ENCODE data around the gene ASAP2.

Gene ASAP2

DNA sequence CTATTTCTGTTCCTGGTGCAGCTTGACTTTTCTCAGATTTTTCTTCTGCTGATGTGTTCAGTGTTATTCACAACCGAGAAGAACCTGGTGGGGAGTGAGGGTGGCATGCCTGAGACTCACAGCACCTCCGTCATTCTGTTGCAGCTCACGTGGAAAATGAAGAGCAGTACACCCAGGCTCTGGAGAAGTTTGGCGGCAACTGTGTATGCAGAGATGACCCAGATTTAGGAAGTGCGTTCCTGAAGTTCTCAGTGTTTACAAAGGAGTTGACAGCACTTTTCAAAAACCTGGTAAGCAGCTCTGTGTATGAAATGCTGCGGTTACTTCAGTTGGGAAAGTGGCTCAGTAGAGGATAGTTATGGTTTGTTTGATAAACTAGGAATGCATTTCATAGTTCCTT, 90.5 kb downstream of the ASAP2 start:
- Histone ChIP-seq H3F3A (ENCODE audit: insufficient read depth, low read length) (no peaks in the 10 kb centered on the region), H3K9me3 (replicated peaks; ENCODE audit: insufficient read depth, low read length) (no peaks in the 10 kb centered on the region), H4K20me1 (ENCODE audit: insufficient read depth, low read length) (no peaks in the 10 kb centered on the region), H3K27me3 (replicated peaks; ENCODE audit: insufficient read depth, low read length) (no peaks in the 10 kb centered on the region), H3K9ac (ENCODE audit: low read length) (no peak overlapping the region), H3K4me2 (ENCODE audit: low read depth, low read length) (no peak overlapping the region), H2AFZ (ENCODE audit: low read length) (no peak overlapping the region), H3K79me2 (ENCODE audit: low read length) (no peaks in the 10 kb centered on the region), H3K9me2 (replicated peaks; ENCODE audit: insufficient read depth, low read length) (no peaks in the 10 kb centered on the region), H3K4me3 (ENCODE audit: low read length) (no peak overlapping the region), H3K27ac (ENCODE audit: low read length) (no peak overlapping the region), H3K4me1 (ENCODE audit: low read length) (peaks cover 6% of the 10 kb centered on the region; the same call in 1 of the 2 replicates), H3K36me3 (replicated peaks; ENCODE audit: insufficient read depth, low read length) (no peaks in the 10 kb centered on the region)
- DNase-seq: no peak
- TF ChIP-seq, protein P1, sequence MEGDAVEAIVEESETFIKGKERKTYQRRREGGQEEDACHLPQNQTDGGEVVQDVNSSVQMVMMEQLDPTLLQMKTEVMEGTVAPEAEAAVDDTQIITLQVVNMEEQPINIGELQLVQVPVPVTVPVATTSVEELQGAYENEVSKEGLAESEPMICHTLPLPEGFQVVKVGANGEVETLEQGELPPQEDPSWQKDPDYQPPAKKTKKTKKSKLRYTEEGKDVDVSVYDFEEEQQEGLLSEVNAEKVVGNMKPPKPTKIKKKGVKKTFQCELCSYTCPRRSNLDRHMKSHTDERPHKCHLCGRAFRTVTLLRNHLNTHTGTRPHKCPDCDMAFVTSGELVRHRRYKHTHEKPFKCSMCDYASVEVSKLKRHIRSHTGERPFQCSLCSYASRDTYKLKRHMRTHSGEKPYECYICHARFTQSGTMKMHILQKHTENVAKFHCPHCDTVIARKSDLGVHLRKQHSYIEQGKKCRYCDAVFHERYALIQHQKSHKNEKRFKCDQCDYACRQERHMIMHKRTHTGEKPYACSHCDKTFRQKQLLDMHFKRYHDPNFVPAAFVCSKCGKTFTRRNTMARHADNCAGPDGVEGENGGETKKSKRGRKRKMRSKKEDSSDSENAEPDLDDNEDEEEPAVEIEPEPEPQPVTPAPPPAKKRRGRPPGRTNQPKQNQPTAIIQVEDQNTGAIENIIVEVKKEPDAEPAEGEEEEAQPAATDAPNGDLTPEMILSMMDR (IDR thresholded peaks at IDR 0.05; ENCODE audit: low read length): no peak
- TF ChIP-seq EZH2phosphoT487 (IDR thresholded peaks at IDR 0.05; ENCODE audit: low read length) (no peak), EZH2 (optimal IDR thresholded peaks at IDR 0.05; ENCODE audit: low read depth, low read length) (no peak)

DNA sequence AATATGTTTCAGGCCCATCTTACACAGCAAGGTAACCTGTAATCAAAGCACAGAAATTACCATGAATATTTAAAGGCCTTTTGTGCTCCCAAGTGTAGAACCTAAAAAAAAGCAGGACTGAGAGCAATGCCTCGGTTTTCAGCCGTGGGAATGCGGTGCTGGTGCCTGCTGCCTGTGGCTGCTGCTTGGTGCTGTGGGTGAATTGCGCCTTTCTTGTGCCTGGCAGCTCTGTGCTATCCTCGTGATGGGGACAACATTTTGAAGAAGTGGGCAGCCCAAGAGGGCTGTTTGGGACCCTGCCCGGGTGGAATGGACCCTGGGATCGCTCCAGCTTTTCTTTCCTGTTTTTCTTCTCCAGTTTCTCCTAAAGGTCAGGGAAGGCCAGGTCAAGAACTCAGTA, 91.2 kb downstream of the ASAP2 start:
- no peaks in the 10 kb centered on the region for H4K20me1 ChIP-seq (ENCODE audit: insufficient read depth, low read length)
- H3K36me3 ChIP-seq (replicated peaks; ENCODE audit: insufficient read depth, low read length): no peaks in the 10 kb centered on the region
- H3F3A ChIP-seq (ENCODE audit: insufficient read depth, low read length): no peaks in the 10 kb centered on the region
- TF ChIP-seq, protein P1 (IDR thresholded peaks at IDR 0.05; ENCODE audit: low read length): no peak
- no peak for TF ChIP-seq EZH2 (optimal IDR thresholded peaks at IDR 0.05; ENCODE audit: low read depth, low read length)
- no peak for TF ChIP-seq EZH2phosphoT487 (IDR thresholded peaks at IDR 0.05; ENCODE audit: low read length)
- H2AFZ ChIP-seq (ENCODE audit: low read length): no peak overlapping the region
- H3K9ac ChIP-seq (ENCODE audit: low read length): no peak overlapping the region
- H3K9me3 ChIP-seq (replicated peaks; ENCODE audit: insufficient read depth, low read length): no peaks in the 10 kb centered on the region
- peaks cover 6% of the 10 kb centered on the region; the same call in 1 of the 2 replicates for H3K4me1 ChIP-seq (ENCODE audit: low read length)
- no peaks in the 10 kb centered on the region for H3K79me2 ChIP-seq (ENCODE audit: low read length)
- no peak overlapping the region for H3K27ac ChIP-seq (ENCODE audit: low read length)
- DNase-seq: no peak
- H3K4me2 ChIP-seq (ENCODE audit: low read depth, low read length): no peak overlapping the region
- H3K4me3 ChIP-seq (ENCODE audit: low read length): no peak overlapping the region
- no peaks in the 10 kb centered on the region for H3K27me3 ChIP-seq (replicated peaks; ENCODE audit: insufficient read depth, low read length)
- H3K9me2 ChIP-seq (replicated peaks; ENCODE audit: insufficient read depth, low read length): no peaks in the 10 kb centered on the region

DNA sequence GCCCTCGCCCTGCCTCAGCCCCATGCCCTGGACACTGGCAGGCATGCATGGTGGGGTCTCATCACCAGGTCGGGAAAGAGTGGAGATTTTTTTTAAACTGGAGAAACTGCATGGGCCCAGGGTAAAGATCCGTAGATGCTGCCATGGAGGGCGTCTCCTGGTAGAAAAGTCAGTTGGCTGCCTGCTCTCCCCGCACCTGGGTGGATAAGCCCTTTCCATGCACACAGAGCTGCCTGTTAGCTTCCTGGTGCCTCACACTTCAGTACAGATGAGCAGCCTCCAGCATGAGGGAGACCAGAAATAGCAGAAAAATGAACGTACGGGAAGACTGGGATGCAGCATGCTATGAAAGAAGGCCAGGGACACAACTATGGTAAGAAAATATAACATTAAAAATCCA, 92.0 kb downstream of the ASAP2 start:
- TF ChIP-seq EZH2phosphoT487 (IDR thresholded peaks at IDR 0.05; ENCODE audit: low read length): no peak
- TF ChIP-seq, protein P1 (IDR thresholded peaks at IDR 0.05; ENCODE audit: low read length): no peak
- no peak for TF ChIP-seq EZH2 (optimal IDR thresholded peaks at IDR 0.05; ENCODE audit: low read depth, low read length)
- no peaks in the 10 kb centered on the region for H3K9me2 ChIP-seq (replicated peaks; ENCODE audit: insufficient read depth, low read length)
- H4K20me1 ChIP-seq (ENCODE audit: insufficient read depth, low read length): no peaks in the 10 kb centered on the region
- no peaks in the 10 kb centered on the region for H3K79me2 ChIP-seq (ENCODE audit: low read length)
- H3K4me3 ChIP-seq (ENCODE audit: low read length): no peak overlapping the region
- no peaks in the 10 kb centered on the region for H3K36me3 ChIP-seq (replicated peaks; ENCODE audit: insufficient read depth, low read length)
- H3K27ac ChIP-seq (ENCODE audit: low read length): no peak overlapping the region
- H2AFZ ChIP-seq (ENCODE audit: low read length): no peak overlapping the region
- H3K9ac ChIP-seq (ENCODE audit: low read length): no peak overlapping the region
- no peaks in the 10 kb centered on the region for H3K9me3 ChIP-seq (replicated peaks; ENCODE audit: insufficient read depth, low read length)
- peaks cover 6% of the 10 kb centered on the region; the same call in 1 of the 2 replicates for H3K4me1 ChIP-seq (ENCODE audit: low read length)
- no peaks in the 10 kb centered on the region for H3F3A ChIP-seq (ENCODE audit: insufficient read depth, low read length)
- no peak for DNase-seq
- no peak overlapping the region for H3K4me2 ChIP-seq (ENCODE audit: low read depth, low read length)
- no peaks in the 10 kb centered on the region for H3K27me3 ChIP-seq (replicated peaks; ENCODE audit: insufficient read depth, low read length)
